VCaP (cell line): Measurements from ENCODE around the gene EML1.

Source experiments
- H3K27ac ChIP-seq: fragments of 450-650 bp; 2 replicates; pipeline ENCODE4 v1.5.1; 2017
- CTCF ChIP-seq: fragments of 450-650 bp; conservative IDR thresholded peaks from 2 replicates; pipeline ENCODE4 v1.5.1; 2017; ENCODE audit warnings: mild to moderate bottlenecking, moderate library complexity

Gene EML1

GRCh38 chr14:99966037-99966835 lies 173.0 kb downstream of the EML1 start:
- peak overlapping the region; percentile 87 for H3K27ac ChIP-seq
- TF ChIP-seq CTCF = no peak

DNA sequence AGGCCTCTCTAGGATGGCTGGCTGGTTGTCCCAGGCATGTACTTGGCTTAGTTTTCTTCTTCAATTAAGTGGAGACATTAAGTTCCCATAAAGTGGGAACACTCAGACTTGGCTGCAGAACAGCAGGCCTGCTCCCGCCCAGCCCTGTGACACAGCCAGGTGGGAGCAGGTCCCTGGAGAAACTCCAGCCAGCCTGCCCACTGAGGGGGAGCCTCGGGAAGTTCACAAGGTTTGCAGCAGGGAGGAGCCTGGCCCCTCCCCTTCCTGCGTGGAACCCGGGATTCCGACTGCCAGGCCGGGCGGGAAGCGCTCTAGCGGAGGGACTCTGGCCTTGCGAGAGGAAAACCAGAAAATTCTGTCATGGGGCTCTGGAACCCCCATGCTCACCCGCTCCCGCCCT lies 173.7 kb downstream of the EML1 start:
- H3K27ac ChIP-seq = peak overlapping the region; percentile 87
- no peak for TF ChIP-seq CTCF

DNA sequence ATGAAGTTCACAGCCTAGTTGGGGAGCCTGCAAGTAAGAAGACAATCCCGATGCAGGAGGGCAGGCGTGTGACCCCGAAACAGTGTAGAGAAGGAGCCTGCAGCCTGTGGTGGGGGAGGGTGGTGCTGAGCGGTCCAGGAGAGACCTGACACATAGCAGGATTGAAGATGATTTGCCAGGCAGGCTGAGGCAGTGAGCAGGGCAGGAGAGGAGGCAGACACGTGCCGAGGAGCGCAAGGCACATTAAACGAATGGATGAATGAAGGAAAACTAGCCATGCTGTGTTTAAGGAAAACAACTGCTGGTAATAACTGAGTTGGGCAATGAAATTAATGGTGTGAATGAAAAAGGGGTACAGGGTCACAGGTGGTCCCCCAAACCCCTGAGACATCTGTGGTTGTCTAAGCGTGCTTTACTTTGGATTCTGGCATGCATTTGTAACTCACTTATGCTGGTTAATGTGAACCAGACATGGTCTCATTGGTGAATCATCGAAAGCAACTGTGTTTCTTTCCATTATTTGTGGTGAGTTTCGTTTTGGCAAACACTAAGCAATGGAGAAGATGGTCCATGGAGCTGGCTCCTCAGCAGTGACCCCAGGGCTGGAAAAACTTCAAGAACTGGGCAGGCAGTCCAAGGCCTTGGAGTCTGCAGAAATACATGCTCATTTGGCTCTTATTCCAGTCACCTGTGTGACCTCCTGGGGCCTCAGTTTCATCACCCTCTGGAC lies 175.1 kb downstream of the EML1 start:
- TF ChIP-seq CTCF = no peak
- peak overlapping the region; percentile 87 for H3K27ac ChIP-seq

- no peak for TF ChIP-seq CTCF
- H3K27ac ChIP-seq = peak overlapping the region; percentile 87
These were observed 175.7 kb downstream of the EML1 start for GRCh38 chr14:99968941-99969340.

GRCh38 chr14:99969673-99970322 lies 176.6 kb downstream of the EML1 start:
- no peak for TF ChIP-seq CTCF
- peak overlapping the region; percentile 10; the same call in 1 of the 2 replicates for H3K27ac ChIP-seq

DNA sequence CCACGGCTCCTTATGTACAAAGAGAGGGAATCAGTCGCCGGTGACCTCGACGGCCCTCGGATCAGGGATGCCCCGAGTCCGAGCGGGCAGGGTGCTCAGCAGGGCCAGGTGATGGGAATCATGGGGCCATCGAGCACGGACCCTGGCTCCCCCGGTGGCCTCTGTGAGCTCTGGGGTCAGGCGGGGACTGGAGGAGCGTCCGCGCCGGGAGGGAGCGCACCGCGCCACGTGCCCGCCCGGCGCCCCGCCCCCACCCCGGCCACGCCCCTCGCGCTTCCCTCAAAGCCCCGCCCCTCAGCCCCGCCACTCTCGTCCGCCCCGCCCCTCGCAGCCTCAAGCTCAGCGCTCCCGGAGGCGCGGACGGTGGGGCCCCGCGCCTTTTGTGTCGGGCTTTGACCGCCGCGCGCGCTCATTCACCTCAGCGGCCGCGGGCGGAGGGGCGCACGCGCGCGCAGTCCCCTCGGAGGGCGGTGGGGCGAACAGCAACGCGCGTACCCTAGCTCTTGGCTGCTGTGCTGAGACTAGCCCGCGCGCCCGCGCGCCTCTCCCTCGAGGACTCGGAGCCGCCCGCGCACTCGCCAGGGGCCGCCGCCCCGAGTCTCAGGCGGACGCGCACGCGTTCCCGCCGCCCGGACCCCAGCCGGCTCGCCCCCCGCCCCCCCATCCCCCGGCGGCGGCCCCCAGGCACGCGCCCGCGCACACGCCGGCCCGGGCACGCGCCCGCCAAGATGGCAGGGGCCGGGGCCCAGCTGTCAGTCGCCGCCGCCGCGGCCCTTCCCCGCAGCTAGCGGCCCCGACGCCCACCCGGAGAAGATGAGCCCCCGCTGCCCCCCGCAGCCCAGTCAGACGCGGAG lies 178.1 kb downstream of the EML1 start:
- no peak for TF ChIP-seq CTCF
- peak overlapping the region; percentile 91 for H3K27ac ChIP-seq
